ENCODE results near the gene ZNF606. TPM values are rescaled to one million over a fixed set of nuclear protein-coding genes. Genes with fewer than 3 reads are reported as not detected.

ZNF606 gene
- 4.9 and 25.6 TPM in 2 replicates for total RNA-seq

DNA sequence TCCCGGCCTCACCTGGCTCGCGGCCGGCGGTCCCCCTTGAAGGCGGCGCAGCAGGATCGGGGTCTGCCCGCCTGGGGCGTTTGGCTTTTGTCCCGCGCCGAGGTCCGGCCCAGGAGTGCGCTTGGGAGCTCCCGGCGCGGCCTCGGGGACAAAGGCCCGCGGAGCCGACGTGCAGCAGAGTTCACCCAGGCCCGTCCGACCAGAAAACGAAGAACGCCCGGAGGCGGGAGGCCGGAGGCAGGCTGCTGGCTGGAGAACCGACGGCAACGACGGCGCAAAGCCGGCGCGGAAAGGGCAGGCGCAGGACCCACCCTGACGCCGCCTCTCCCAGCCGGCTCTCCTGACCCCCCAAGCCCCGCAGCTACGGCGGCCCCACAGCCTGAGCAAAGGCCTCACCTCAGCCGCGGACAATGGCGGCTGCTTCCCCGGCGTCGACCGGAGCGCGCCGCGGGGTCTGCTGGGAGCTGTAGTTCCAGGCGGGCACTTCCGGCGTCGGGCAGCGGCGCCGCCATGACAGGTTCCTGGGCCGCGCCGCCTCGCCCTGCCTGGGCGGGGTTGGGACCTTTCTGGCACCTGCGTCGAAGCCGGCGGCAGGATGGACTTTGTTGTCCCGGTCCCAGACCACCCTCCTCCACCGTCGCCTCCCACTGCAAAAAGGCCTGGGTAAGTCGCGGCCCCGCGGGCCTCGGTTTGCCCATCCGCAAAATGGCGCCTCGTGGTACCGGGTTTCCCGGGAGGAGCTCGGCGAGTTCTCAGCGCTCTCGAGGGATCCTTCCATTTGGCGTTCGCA, at the start of gene ZNF606:
Gene ZNF606, minus strand, starts transcription at position 437 of the 790 bp plus-strand sequence. CDS start 1,501 bp downstream, outside the sequence.

DNA sequence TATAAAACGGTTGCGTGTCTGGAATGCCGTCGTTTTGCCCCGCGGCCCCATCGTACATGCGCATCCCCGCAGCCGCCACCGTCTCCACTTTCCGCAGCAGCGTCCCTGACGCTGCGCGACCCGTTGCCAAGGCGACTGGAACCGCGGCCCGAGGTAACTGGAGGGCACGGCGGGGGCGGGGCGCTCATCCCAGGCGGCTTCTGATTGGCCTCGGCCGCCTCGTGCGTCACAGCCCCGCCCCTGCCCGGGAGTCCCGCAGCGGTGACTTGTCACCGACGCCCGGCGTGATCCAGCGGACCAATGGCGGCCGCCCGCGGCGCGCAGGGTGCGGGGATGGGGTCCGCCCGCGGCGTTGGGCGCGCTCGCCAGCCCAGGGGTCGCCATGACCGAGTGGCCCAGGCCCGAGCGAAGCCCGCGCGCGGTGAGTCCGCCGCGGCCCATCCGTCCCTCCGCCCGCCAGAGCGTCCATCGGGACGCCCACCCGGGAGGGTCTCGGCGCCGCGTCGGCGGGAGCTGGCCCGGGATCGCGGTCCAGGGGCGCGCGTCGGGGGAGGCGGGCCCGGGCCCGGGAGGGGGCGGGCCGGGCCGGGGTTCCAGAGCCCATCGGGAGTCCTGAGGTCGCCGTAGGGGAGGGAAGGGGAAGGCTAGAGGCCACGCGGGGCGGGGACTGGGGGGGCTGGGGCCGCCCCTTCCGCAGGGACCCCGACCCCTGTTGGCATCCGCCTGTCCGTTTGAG, 31.3 kb upstream of the ZNF606 start, which contains the start of gene ZSCAN1:
Gene ZSCAN1, plus strand, starts transcription at position 285 of the 736 bp plus-strand sequence. CDS start 3,812 bp downstream, outside the sequence.

DNA sequence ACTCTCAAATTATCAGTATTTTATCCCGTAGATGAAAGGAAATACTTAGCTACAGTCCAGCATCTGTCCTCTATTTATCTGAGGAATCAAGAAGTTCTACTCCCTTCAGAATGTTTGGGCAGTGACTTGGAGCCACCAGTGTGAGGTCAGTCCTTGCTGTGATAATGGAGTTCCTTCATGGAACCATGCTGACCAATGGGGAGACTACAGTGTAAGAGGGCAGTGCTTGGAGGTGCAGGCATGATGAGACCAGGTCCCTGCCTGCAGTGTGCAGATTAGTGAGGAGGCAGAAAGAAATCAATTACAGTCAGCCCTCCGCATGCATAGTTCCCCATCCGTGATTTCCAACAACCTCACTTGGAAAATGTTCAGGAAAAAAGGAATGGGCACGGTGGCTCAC, 28.2 kb downstream of the ZNF606 start, which contains the start of gene C19orf18:
Gene C19orf18, minus strand, starts transcription at position 101 of the 400 bp plus-strand sequence. CDS start 102 bp downstream, outside the sequence.

DNA sequence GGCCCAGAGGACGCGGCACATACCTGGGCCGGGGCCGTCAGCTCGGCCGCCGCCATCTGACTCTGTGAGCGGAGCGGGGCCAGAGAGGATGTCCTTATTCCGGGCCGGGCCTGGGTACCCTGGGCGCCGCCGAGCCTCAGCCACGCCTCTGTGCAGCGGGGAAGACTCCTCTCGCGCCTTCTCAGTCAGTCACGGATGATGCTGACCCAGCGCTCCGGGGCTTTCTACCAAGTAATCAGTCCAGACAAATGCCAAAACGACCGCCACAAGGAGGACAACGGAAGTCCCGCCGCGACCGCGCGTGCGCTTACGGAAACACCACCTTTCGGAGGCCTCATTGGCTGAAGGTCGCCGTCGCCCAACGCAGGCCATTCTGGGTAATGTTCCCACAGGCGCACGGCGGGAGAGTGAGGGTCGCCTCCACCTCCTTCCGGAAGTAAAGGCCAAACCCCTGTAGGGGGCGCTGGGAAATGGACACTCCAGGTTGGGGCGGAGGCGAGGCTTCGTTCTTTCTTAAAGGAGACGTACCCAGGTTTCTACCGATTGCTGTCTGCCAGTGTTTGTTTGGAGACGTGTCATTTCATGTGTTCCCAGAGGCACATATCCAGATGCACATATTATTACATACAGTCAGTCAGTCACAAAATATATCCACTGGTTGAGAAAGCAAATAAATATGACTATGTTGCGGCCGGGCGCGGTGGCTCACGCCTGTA, 55.0 kb downstream of the ZNF606 start, which contains the start of gene ZNF256:
Gene ZNF256, minus strand, starts transcription at position 288 of the 716 bp plus-strand sequence. Its CDS starts 232 bp downstream, at position 56.

GRCh38 chr19:57934820-57935665, 67.6 kb downstream of the ZNF606 start, which contains the start of gene ZNF418:
TSS of gene ZNF418 (minus strand) at chr19:57935402. CDS start at chr19:57933822, 1,580 bp downstream.

Other genes starting within 250 kb of the ZNF606 start
- 11.4 and 11.5 TPM in 2 replicates for gene ZNF586, start 233.1 kb downstream of the ZNF606 start, total RNA-seq
- 1.6 and 3.6 TPM in 2 replicates for gene ZNF552, start 187.9 kb downstream of the ZNF606 start, total RNA-seq
- 11.5 and 15.5 TPM in 2 replicates for gene ZNF587B, start 172.5 kb downstream of the ZNF606 start, total RNA-seq
- gene ZNF587, start 153.0 kb downstream of the ZNF606 start, total RNA-seq, result 8.9 and 16.8 TPM in 2 replicates
- 4.0 and 14.3 TPM in 2 replicates for gene ZNF814, start 113.8 kb downstream of the ZNF606 start, total RNA-seq
- 6.0 and 6.1 TPM in 2 replicates for gene ZNF417, start 86.2 kb downstream of the ZNF606 start, total RNA-seq
- 1.3 and 1.6 TPM in 2 replicates for gene ZNF418, start 67.4 kb downstream of the ZNF606 start, total RNA-seq
- gene ZNF256, start 55.1 kb downstream of the ZNF606 start, total RNA-seq, result 1.5 and 6.3 TPM in 2 replicates
- not detected in 2 replicates for gene C19orf18, start 28.3 kb downstream of the ZNF606 start, total RNA-seq
- gene ZSCAN1, start 31.2 kb upstream of the ZNF606 start, total RNA-seq, result 0.54 TPM in 1 of 2 replicates, not detected in the other
- gene ZNF135, start 56.5 kb upstream of the ZNF606 start, total RNA-seq, result 2.7 and 2.9 TPM in 2 replicates
- gene ZSCAN18, start 95.4 kb upstream of the ZNF606 start, total RNA-seq, result 27.4 and 33.0 TPM in 2 replicates
- 8.6 and 12.1 TPM in 2 replicates for gene ZNF329, start 148.0 kb upstream of the ZNF606 start, total RNA-seq
- 19.3 and 29.0 TPM in 2 replicates for gene ZNF274, start 180.2 kb upstream of the ZNF606 start, total RNA-seq
- 13.4 and 64.2 TPM in 2 replicates for gene ZNF544, start 226.1 kb upstream of the ZNF606 start, total RNA-seq

Data from cardiac atrium fibroblast (primary cell).